Measurements from ENCODE around the gene CHAMP1.
A peak's percentile ranks its signal among the peaks of the same experiment; 100 is the strongest.
"Not testable (repeated sequence)": the region's sequence is repeated elsewhere in the genome, so short reads cannot be mapped to it uniquely, and the experiment has no call there.

CHAMP1 gene

DNA sequence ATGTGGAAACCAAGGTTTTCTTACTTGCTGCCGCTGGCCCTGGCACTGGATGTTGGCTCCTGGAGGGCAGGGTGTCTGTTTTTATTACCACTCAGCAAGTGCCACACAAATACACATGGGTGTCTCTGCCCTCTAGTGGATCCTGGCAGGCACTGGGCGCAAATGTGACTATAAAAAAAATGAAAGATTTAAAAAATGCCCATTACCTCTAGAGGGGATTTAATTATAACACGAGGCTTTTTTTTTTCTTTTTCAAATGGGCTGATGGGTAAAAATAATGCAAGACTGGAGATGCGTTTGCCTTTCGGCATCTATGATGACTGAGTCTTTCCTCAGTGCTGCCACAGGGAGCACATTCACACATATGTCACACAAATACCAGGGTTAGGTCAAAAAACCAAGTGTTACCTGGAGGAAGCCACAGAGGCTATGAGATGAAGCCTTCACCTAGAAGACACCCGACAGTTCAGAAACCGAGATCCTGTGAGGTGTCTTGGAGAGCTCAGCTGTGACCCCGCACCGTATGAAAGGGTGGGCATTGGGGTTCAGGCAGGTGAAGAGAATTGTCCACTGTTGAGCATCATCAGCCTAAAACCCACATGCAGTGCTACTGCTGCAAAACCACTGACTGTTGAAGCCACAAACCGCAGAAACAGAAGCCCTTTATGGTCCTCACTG lies 25.7 kb downstream of the CHAMP1 start:
- H3K4me2 ChIP-seq (ENCODE audit: low read length, poor library complexity, severe bottlenecking), result no peak overlapping the region
- no peak overlapping the region for H3K9ac ChIP-seq (ENCODE audit: low read length)
- H3K79me1 ChIP-seq (replicated peaks; ENCODE audit: low read length, poor library complexity, severe bottlenecking), result no peaks in the 10 kb centered on the region
- H2BK15ac ChIP-seq (ENCODE audit: low read depth, poor library complexity, severe bottlenecking), result no peak overlapping the region
- H2BK5ac ChIP-seq (ENCODE audit: low read depth, low read length, poor library complexity, severe bottlenecking), result no peak overlapping the region
- H4K8ac ChIP-seq (ENCODE audit: low read length), result no peak overlapping the region
- no peak overlapping the region for H4K91ac ChIP-seq (ENCODE audit: low read length)
- WGBS, result 70% methylated on average over 7 of the region's 10 CpGs
- H3K18ac ChIP-seq (ENCODE audit: low read depth in 1 of 2, low read length in 2 of 2), result no peak overlapping the region
- no peaks in the 10 kb centered on the region for H3K9me3 ChIP-seq (ENCODE audit: control insufficient read depth, low read length)
- H3K4me3 ChIP-seq (ENCODE audit: insufficient read depth in 1 of 2, low read depth in 1 of 2, low read length in 2 of 2), result no peak overlapping the region
- H2BK12ac ChIP-seq (ENCODE audit: low read length in 2 of 2), result no peak overlapping the region
- H3K4me1 ChIP-seq (ENCODE audit: control insufficient read depth, insufficient read depth, low read depth, low read length), result peaks cover 4% of the 10 kb centered on the region
- H2AK5ac ChIP-seq (ENCODE audit: low read length, severe bottlenecking), result no peak overlapping the region
- no peak overlapping the region for H2AFZ ChIP-seq (ENCODE audit: low read depth, low read length)
- H3K36me3 ChIP-seq (ENCODE audit: control insufficient read depth in 1 of 2, insufficient read depth in 2 of 2, low read depth in 1 of 2, low read length in 2 of 2), result no peaks in the 10 kb centered on the region
- DNase-seq, result peak; percentile 47
- no peak overlapping the region for H3K4ac ChIP-seq (ENCODE audit: low read depth in 1 of 2, low read length in 2 of 2)
- no peak overlapping the region for H2BK120ac ChIP-seq (ENCODE audit: low read depth, low read length)
- H3K14ac ChIP-seq (ENCODE audit: low read length in 2 of 2), result no peak overlapping the region
- H3K23ac ChIP-seq (ENCODE audit: low read length in 2 of 2), result no peak overlapping the region
- H3K27me3 ChIP-seq (ENCODE audit: control insufficient read depth in 1 of 2, insufficient read depth in 1 of 2, low read length in 2 of 2), result no peaks in the 10 kb centered on the region
- H3K27ac ChIP-seq (ENCODE audit: low read length, poor library complexity, severe bottlenecking), result no peak overlapping the region

DNA sequence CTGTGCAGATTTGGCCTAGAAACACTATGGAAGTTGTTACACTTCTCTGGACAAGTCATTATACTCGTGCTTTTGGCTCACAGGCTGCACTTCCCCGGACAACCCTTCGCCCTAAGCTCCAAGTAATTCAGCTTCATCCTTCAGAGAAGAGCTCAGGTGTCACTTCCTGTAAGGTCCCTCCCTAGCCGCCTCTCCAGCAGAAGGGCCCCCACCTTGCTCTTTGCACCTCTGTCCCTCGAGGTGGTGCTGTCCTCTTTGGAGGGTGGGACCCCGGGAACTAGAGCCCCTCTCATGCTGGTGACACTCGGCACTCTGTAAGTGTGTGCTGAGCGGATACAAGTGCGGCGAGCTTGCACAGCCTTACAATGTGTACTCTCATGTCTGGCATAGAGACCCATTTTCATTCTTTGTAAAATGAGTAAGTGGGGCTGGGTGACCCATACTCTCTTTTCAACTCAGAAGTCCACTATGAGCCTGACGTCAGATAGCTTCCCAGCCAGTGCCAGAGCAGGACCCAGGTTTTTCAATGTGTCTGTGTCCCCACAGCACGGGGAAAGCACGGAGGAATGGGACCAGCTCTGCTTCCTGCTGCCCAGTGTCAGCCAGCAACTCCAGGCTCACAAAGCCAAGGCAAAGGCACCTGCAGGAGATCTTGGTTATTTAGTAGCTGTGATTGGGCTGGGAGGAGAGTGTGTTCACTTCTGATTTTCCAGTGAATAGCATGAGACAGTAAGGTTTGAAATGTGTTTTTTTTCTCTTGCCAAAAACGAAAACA lies 26.9 kb downstream of the CHAMP1 start:
- Histone ChIP-seq H3K4me3 (ENCODE audit: insufficient read depth in 1 of 2, low read depth in 1 of 2, low read length in 2 of 2) (no peak overlapping the region), H4K8ac (ENCODE audit: low read length) (no peak overlapping the region), H3K4me2 (ENCODE audit: low read length, poor library complexity, severe bottlenecking) (no peak overlapping the region), H4K91ac (ENCODE audit: low read length) (no peak overlapping the region), H3K4ac (ENCODE audit: low read depth in 1 of 2, low read length in 2 of 2) (no peak overlapping the region), H2BK12ac (ENCODE audit: low read length in 2 of 2) (no peak overlapping the region), H3K9ac (ENCODE audit: low read length) (no peak overlapping the region), H3K36me3 (ENCODE audit: control insufficient read depth in 1 of 2, insufficient read depth in 2 of 2, low read depth in 1 of 2, low read length in 2 of 2) (no peaks in the 10 kb centered on the region), H3K27ac (ENCODE audit: low read length, poor library complexity, severe bottlenecking) (no peak overlapping the region), H3K79me1 (replicated peaks; ENCODE audit: low read length, poor library complexity, severe bottlenecking) (no peaks in the 10 kb centered on the region), H2AFZ (ENCODE audit: low read depth, low read length) (no peak overlapping the region), H2AK5ac (ENCODE audit: low read length, severe bottlenecking) (no peak overlapping the region), H2BK15ac (ENCODE audit: low read depth, poor library complexity, severe bottlenecking) (no peak overlapping the region), H2BK5ac (ENCODE audit: low read depth, low read length, poor library complexity, severe bottlenecking) (no peak overlapping the region), H3K14ac (ENCODE audit: low read length in 2 of 2) (no peak overlapping the region), H3K23ac (ENCODE audit: low read length in 2 of 2) (no peak overlapping the region), H3K18ac (ENCODE audit: low read depth in 1 of 2, low read length in 2 of 2) (no peak overlapping the region), H3K4me1 (ENCODE audit: control insufficient read depth, insufficient read depth, low read depth, low read length) (peaks cover 4% of the 10 kb centered on the region), H2BK120ac (ENCODE audit: low read depth, low read length) (no peak overlapping the region), H3K9me3 (ENCODE audit: control insufficient read depth, low read length) (no peaks in the 10 kb centered on the region), H3K27me3 (ENCODE audit: control insufficient read depth in 1 of 2, insufficient read depth in 1 of 2, low read length in 2 of 2) (no peaks in the 10 kb centered on the region)
- WGBS, result 81% methylated on average over 13 of the region's 14 CpGs
- DNase-seq, result no peak

DNA sequence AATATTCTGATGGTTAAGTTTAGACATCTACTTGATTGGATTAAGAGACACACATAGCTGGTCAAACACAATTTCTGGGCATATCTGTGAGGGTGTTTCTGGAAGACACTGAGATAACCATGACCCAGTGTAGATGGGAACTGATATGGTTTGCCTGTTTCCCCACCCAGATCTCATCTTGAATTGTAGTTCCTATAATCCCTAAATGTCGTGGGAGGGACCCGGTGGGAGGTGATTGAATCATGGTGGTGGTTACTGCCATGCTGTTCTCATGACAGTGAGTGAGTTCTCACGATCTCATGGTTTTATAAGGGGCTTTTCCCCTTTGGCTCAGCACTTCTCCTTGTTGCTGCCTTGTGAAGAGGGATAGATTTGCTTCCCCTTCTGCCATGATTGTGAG lies 33.0 kb downstream of the CHAMP1 start:
- H3K9me3 ChIP-seq (ENCODE audit: control insufficient read depth, low read length); H2AK5ac ChIP-seq (ENCODE audit: low read length, severe bottlenecking): not testable (repeated sequence)

DNA sequence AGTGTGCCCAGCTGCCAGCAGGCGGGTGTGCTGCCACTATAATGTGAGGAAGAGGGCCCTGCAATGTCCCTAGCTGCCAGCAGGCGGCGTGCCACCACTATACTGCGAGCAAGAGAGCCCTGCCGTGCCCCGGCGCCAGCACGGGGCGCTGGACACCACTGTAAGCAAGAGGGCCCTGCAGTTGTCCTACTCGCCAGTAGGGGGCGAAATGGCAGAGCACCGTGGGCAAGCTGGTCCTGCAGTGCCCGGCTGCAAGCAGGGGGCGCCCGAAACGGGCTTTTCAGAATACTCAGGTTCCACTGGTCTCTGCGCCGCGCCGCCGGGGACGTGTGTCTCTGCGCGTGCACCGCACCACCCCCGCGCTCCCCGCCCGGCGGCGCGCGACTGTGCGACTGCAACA lies 38.5 kb downstream of the CHAMP1 start:
- H3K9ac ChIP-seq (ENCODE audit: low read length); H2BK5ac ChIP-seq (ENCODE audit: low read depth, low read length, poor library complexity, severe bottlenecking); H3K23ac ChIP-seq (ENCODE audit: low read length in 2 of 2); H4K8ac ChIP-seq (ENCODE audit: low read length); H3K14ac ChIP-seq (ENCODE audit: low read length in 2 of 2); H3K27me3 ChIP-seq (ENCODE audit: control insufficient read depth in 1 of 2, insufficient read depth in 1 of 2, low read length in 2 of 2); H4K91ac ChIP-seq (ENCODE audit: low read length); DNase-seq; H2AFZ ChIP-seq (ENCODE audit: low read depth, low read length); H2BK120ac ChIP-seq (ENCODE audit: low read depth, low read length); H2AK5ac ChIP-seq (ENCODE audit: low read length, severe bottlenecking); H3K4me1 ChIP-seq (ENCODE audit: control insufficient read depth, insufficient read depth, low read depth, low read length); H3K4ac ChIP-seq (ENCODE audit: low read depth in 1 of 2, low read length in 2 of 2); H3K9me3 ChIP-seq (ENCODE audit: control insufficient read depth, low read length); H3K18ac ChIP-seq (ENCODE audit: low read depth in 1 of 2, low read length in 2 of 2); H3K79me1 ChIP-seq (replicated peaks; ENCODE audit: low read length, poor library complexity, severe bottlenecking); H2BK12ac ChIP-seq (ENCODE audit: low read length in 2 of 2); H3K27ac ChIP-seq (ENCODE audit: low read length, poor library complexity, severe bottlenecking); H3K36me3 ChIP-seq (ENCODE audit: control insufficient read depth in 1 of 2, insufficient read depth in 2 of 2, low read depth in 1 of 2, low read length in 2 of 2); H3K4me2 ChIP-seq (ENCODE audit: low read length, poor library complexity, severe bottlenecking); H2BK15ac ChIP-seq (ENCODE audit: low read depth, poor library complexity, severe bottlenecking); H3K4me3 ChIP-seq (ENCODE audit: insufficient read depth in 1 of 2, low read depth in 1 of 2, low read length in 2 of 2): not testable (repeated sequence)
- WGBS, result 83% methylated on average over 12 of the region's 34 CpGs

More for the DNA sequence above, 33.0 kb downstream of the CHAMP1 start:
- H3K4me1 ChIP-seq (ENCODE audit: control insufficient read depth, insufficient read depth, low read depth, low read length); DNase-seq; H3K9ac ChIP-seq (ENCODE audit: low read length); H2BK12ac ChIP-seq (ENCODE audit: low read length in 2 of 2); H2BK5ac ChIP-seq (ENCODE audit: low read depth, low read length, poor library complexity, severe bottlenecking); H3K27me3 ChIP-seq (ENCODE audit: control insufficient read depth in 1 of 2, insufficient read depth in 1 of 2, low read length in 2 of 2); H3K18ac ChIP-seq (ENCODE audit: low read depth in 1 of 2, low read length in 2 of 2); H3K79me1 ChIP-seq (replicated peaks; ENCODE audit: low read length, poor library complexity, severe bottlenecking); H2BK120ac ChIP-seq (ENCODE audit: low read depth, low read length); H3K27ac ChIP-seq (ENCODE audit: low read length, poor library complexity, severe bottlenecking); H2AFZ ChIP-seq (ENCODE audit: low read depth, low read length); H3K14ac ChIP-seq (ENCODE audit: low read length in 2 of 2); H3K36me3 ChIP-seq (ENCODE audit: control insufficient read depth in 1 of 2, insufficient read depth in 2 of 2, low read depth in 1 of 2, low read length in 2 of 2); H4K8ac ChIP-seq (ENCODE audit: low read length); H3K23ac ChIP-seq (ENCODE audit: low read length in 2 of 2); H2BK15ac ChIP-seq (ENCODE audit: low read depth, poor library complexity, severe bottlenecking); H3K4me3 ChIP-seq (ENCODE audit: insufficient read depth in 1 of 2, low read depth in 1 of 2, low read length in 2 of 2); H4K91ac ChIP-seq (ENCODE audit: low read length); H3K4ac ChIP-seq (ENCODE audit: low read depth in 1 of 2, low read length in 2 of 2); H3K4me2 ChIP-seq (ENCODE audit: low read length, poor library complexity, severe bottlenecking): not testable (repeated sequence)
- 100% methylated on average over 2 of the region's 3 CpGs for WGBS

Measured in mesenchymal stem cell (in vitro differentiated cells and primary cell).